K562 (cell line): ENCODE measurements around the gene DPH7. TPM values are rescaled to one million over a fixed set of nuclear protein-coding genes. Genes with fewer than 3 reads are reported as not detected.

Experiments used
- ATAC-seq: fragments of 200-7000 bp; cut with Tn5 transposase; 3 replicates; pipeline ENCODE4 v1.9.1; 2020; ENCODE audit warnings: moderate library complexity
- BruUV-seq: library from RNA; stranded (reverse); fragments of 400-500 nt; replicated peaks from 2 replicates; lab custom pipeline; 2021; lab: Mats Ljungman, UMichigan
- CTCF ChIA-PET: fragments of 300-600 bp; formaldehyde crosslinking; extraction: SDS; loops from one replicate; lab custom pipeline; 2021; ENCODE audit warnings: low intra/inter-chr PET ratio; lab: Yijun Ruan, JAX
- POLR2A ChIA-PET: fragments of 300-600, 350-650 bp; sonication (Branson Sonifier 250); formaldehyde crosslinking; extraction: SDS; loops from one replicate; lab custom pipeline; 2021; ENCODE audit warnings: antibody characterized with exemption, inconsistent platforms; lab: Yijun Ruan, JAX
- DNase-seq, 4 experiments: peaks; one replicate each; pipeline versions ENCODE4 v3.0.0 to v3.0.0-alpha.2; 2011 to 2018; ENCODE audit warnings: low spot score in 3 of 4, mixed read lengths in 3 of 4; ENCODE audit errors: extremely low read depth in 1 of 4
- FAIRE-seq: peaks from 2 replicates; lab custom pipeline; 2011; peaks lifted over from hg19 to GRCh38; lab: Jason Lieb, UNC
- H2AFZ ChIP-seq: 2 replicates; pipeline ENCODE4 v1.6.0; 2011; ENCODE audit warnings: low read depth, low read length, control low read depth, inconsistent platforms
- H3K27ac ChIP-seq: fragments of 200-600 bp; 3 replicates; pipeline ENCODE4 v1.8.0; 2011; ENCODE audit warnings: low read depth, mild to moderate bottlenecking, control low read depth, inconsistent platforms, low read length, moderate library complexity, mixed read lengths; ENCODE audit errors: extremely low read depth
- H3K27me3 ChIP-seq, 2 experiments: fragments of 300-600 bp in 1 of 2; 2 replicates in 1 of 2; 3 replicates in 1 of 2; pipeline versions ENCODE4 v1.6.0 to v1.8.0; 2011; ENCODE audit warnings: inconsistent platforms in 2 of 2, low read length in 2 of 2, mild to moderate bottlenecking in 1 of 2, mixed read lengths in 1 of 2, moderate library complexity in 1 of 2; ENCODE audit not compliant: control insufficient read depth in 2 of 2, insufficient read depth in 2 of 2
- H3K36me3 ChIP-seq: fragments of 300-600 bp; 3 replicates; pipeline ENCODE4 v1.8.0; 2011; ENCODE audit warnings: mild to moderate bottlenecking, low read length, inconsistent platforms; ENCODE audit not compliant: control insufficient read depth, insufficient read depth
- H3K4me1 ChIP-seq, 2 experiments: fragments of 200-600 bp in 1 of 2; replicated peaks in 1 of 2; 2 replicates in 1 of 2; 3 replicates in 1 of 2; pipeline versions ENCODE4 v1.5.1 to v1.8.0; 2011; ENCODE audit warnings: inconsistent platforms in 2 of 2, low read length in 2 of 2, mild to moderate bottlenecking in 1 of 2, mixed read lengths in 1 of 2, moderate library complexity in 1 of 2; ENCODE audit not compliant: control insufficient read depth in 2 of 2, insufficient read depth in 2 of 2
- H3K4me2 ChIP-seq: 2 replicates; pipeline ENCODE4 v1.6.1; 2011; ENCODE audit warnings: low read length, control low read depth, inconsistent platforms, mixed read lengths; ENCODE audit not compliant: insufficient read depth
- H3K4me3 ChIP-seq: fragments of 200-600 bp; sonication (generic), shearing (Covaris generic); 2 replicates; pipeline ENCODE4 v1.5.1; 2016; ENCODE audit warnings: control low read depth, inconsistent platforms
- H3K79me2 ChIP-seq: fragments of 200-600 bp; 3 replicates; pipeline ENCODE4 v1.8.0; 2011; ENCODE audit warnings: low read length, inconsistent platforms; ENCODE audit not compliant: control insufficient read depth, insufficient read depth
- H3K9ac ChIP-seq, 2 experiments: 2 replicates each; pipeline versions ENCODE4 v1.6.0 to v1.6.1; 2011; ENCODE audit warnings: low read depth in 2 of 2, low read length in 2 of 2, control low read depth in 1 of 2, inconsistent platforms in 1 of 2, mild to moderate bottlenecking in 1 of 2, mixed read lengths in 1 of 2; ENCODE audit not compliant: insufficient read depth in 1 of 2
- H3K9me1 ChIP-seq: one replicate; pipeline ENCODE4 v1.6.0; 2011; ENCODE audit warnings: inconsistent platforms, mild to moderate bottlenecking, low read length, moderate library complexity; ENCODE audit not compliant: control insufficient read depth, insufficient read depth
- H3K9me3 ChIP-seq: replicated peaks from 2 replicates; pipeline ENCODE4 v1.5.1; 2011; ENCODE audit warnings: low read depth, low read length, inconsistent platforms; ENCODE audit not compliant: control insufficient read depth, insufficient read depth
- H4K20me1 ChIP-seq: replicated peaks from 2 replicates; pipeline ENCODE4 v1.6.1; 2011; ENCODE audit warnings: low read length, inconsistent platforms, mixed read lengths; ENCODE audit not compliant: control insufficient read depth, insufficient read depth
- CBFA2T2 ChIP-seq: fragments of 450-650 bp; conservative IDR thresholded peaks from 2 replicates; pipeline ENCODE4 v1.6.1; 2017; ENCODE audit warnings: mild to moderate bottlenecking
- CHD2 ChIP-seq: IDR thresholded peaks from 2 replicates; pipeline ENCODE4 v1.6.1; 2011; ENCODE audit warnings: low read depth, low read length
- HNRNPUL1 ChIP-seq: fragments of 200-400 bp; formaldehyde crosslinking; IDR thresholded peaks from 2 replicates; pipeline ENCODE4 v1.6.1; 2017; ENCODE audit warnings: low read length
- IRF9 ChIP-seq: fragments of 450-650 bp; IDR thresholded peaks from 2 replicates; pipeline ENCODE4 v1.6.1; 2016; ENCODE audit warnings: missing biosample characterization, missing genetic modification characterization
- MYC ChIP-seq, 2 experiments: fragments of 250-450 bp in 1 of 2; sonication (Bioruptor Pico) in 1 of 2; IDR thresholded peaks; 2 replicates each; pipeline versions ENCODE4 v1.5.1 to v1.6.1; 2012 to 2021; ENCODE audit warnings: low read depth in 2 of 2, borderline replicate concordance in 1 of 2, improper control_type of control experiment in 1 of 2, low read length in 1 of 2, mild to moderate bottlenecking in 1 of 2, moderate library complexity in 1 of 2
- NR1H2 ChIP-seq: sonication (generic); formaldehyde crosslinking; IDR thresholded peaks from 2 replicates; pipeline ENCODE4 v1.4.0; 2020; ENCODE audit warnings: mild to moderate bottlenecking, missing genetic modification reagents
- NRF1 ChIP-seq, 2 experiments: fragments of 450-650 bp; IDR thresholded peaks in 1 of 2; conservative IDR thresholded peaks in 1 of 2; 2 replicates each; pipeline ENCODE4 v1.6.1; 2014; ENCODE audit warnings: mild to moderate bottlenecking in 2 of 2
- SP1 ChIP-seq: sonication (generic); formaldehyde crosslinking; IDR thresholded peaks from 2 replicates; pipeline ENCODE4 v1.8.1; 2022; ENCODE audit warnings: mild to moderate bottlenecking, missing genetic modification reagents
- ZBTB40 ChIP-seq, 2 experiments: fragments of 450-650 bp in 1 of 2; sonication (generic) in 1 of 2; formaldehyde crosslinking in 1 of 2; IDR thresholded peaks; 2 replicates each; pipeline versions ENCODE4 v1.7.1 to v1.9.0; 2016 to 2022; ENCODE audit warnings: inconsistent platforms in 1 of 2, mild to moderate bottlenecking in 1 of 2, missing genetic modification reagents in 1 of 2
- ZNF780A ChIP-seq: fragments of 250-450 bp; sonication (Bioruptor Pico); IDR thresholded peaks from 2 replicates; pipeline ENCODE4 v1.5.0; 2021; ENCODE audit warnings: mild to moderate bottlenecking
- WGBS: fragments of 100-300 bp; shearing (Covaris generic); methylation state at CpG from one replicate; pipeline ENCODE4 v1.1.6; 2016; ENCODE audit warnings: low coverage, mixed read lengths; ENCODE audit not compliant: insufficient coverage; ENCODE audit errors: missing lambda C conversion rate; 5-methylcytosine and 5-hydroxymethylcytosine counted together
- in situ Hi-C: fragments of 300-500 bp; cut with MboI; formaldehyde crosslinking; loops from 4 replicates; pipeline ENCODE4 v1.15.0; 2018; ENCODE audit warnings: inconsistent platforms, mixed read lengths
- intact Hi-C: fragments of 100-400 bp; cut with micrococcal nuclease; formaldehyde crosslinking; loops from 2 replicates; pipeline ENCODE4 v1.14.2; 2022
- polyA plus RNA-seq, 8 experiments: library from polyadenylated mRNA; depleted of rRNA in 4 of 8; stranded (reverse) in 5 of 8; unstranded in 3 of 8; fragments of >200 nt; fragmentation: Nextera tagmentation in 2 of 8; fragmentation: Illumina TruSeq in 1 of 8; extraction: Ambion mirVana in 2 of 8; extraction: Trizol in 1 of 8; gene quantifications; 2 replicates each; pipeline versions ENCODE4 v1.2.1 to v1.2.3, GENCODE V29; 2011 to 2014; ENCODE audit warnings: inconsistent platforms in 1 of 8, missing spikeins in 1 of 8
- total RNA-seq, 7 experiments: library from RNA; depleted of rRNA in 6 of 7; stranded (reverse); fragments of >200 nt in 6 of 7; fragmentation: Illumina TruSeq in 2 of 7; extraction: Trizol in 2 of 7; gene quantifications; 2 replicates each; pipeline versions ENCODE4 v1.2.1 to v1.2.3, GENCODE V29; 2011 to 2021; ENCODE audit warnings: low replicate concordance in 1 of 7

Gene DPH7
- total and polyA plus RNA-seq, 9 of the 15 experiments (the other 6 are each of a cell fraction or from before 2014, with no cell fraction given), result 13.9 to 68.6 (median 41.3) TPM

GRCh38 chr9:137619240-137620047 is 40.7 kb upstream of the DPH7 start:
- H2AFZ ChIP-seq, result peak overlapping the region; percentile 68
- intact Hi-C loops (loop anchor here (5.0 kb wide), 1 partner anchor 48 kb away; no protein-coding TSS in a partner anchor), in situ Hi-C loops (no loop called here)
- H4K20me1 ChIP-seq, result peaks cover 4% of the 10 kb centered on the region
- H3K79me2 ChIP-seq, result peaks cover 72% of the 10 kb centered on the region
- DNase-seq (peak in 2 of 4 experiments; percentile 52 to 58), ATAC-seq (peak; percentile 23), FAIRE-seq (peak; percentile 82)
- POLR2A ChIA-PET, result interaction anchor here (0.5 to 1.7 kb wide), 13 partner anchors 8 to 484 kb away, joined by 3 to 11 read pairs (median 4); partner anchors contain the start of genes ARRDC1 and ZMYND19
- no peaks in the 10 kb centered on the region for H3K27me3 ChIP-seq
- peak overlapping the region; percentile 93 for H3K4me2 ChIP-seq
- no peaks in the 10 kb centered on the region for H3K9me3 ChIP-seq
- peak overlapping the region; percentile 79 to 98 for H3K9ac ChIP-seq
- no peaks in the 10 kb centered on the region for H3K9me1 ChIP-seq
- peaks cover 55% of the 10 kb centered on the region for H3K36me3 ChIP-seq
- CTCF ChIA-PET, result no interaction called here
- BruUV-seq, result no TSS peak
- peak overlapping the region; percentile 68 for H3K4me3 ChIP-seq
- H3K4me1 ChIP-seq, result peaks cover 29 to 44% of the 10 kb centered on the region in 2 experiments
- 1% methylated on average over 36 of the region's 58 CpGs for WGBS
- H3K27ac ChIP-seq, result peak overlapping the region; percentile 69
- no peak for TF ChIP-seq HNRNPUL1
- TF ChIP-seq ZNF780A (CRISPR knock-in tag), result no peak
- no peak for TF ChIP-seq IRF9 (tag)
- 0 out of 4 replicates have a peak, but pooled peaks have one; percentile 10 to 18 for TF ChIP-seq NRF1 (conservative IDR thresholded peaks at IDR 0.05 in 1 of 2, IDR thresholded peaks at IDR 0.05 in 1 of 2)
- TF ChIP-seq SP1, result 0 out of 2 replicates have a peak, but pooled peaks have one; percentile 30
- no peak; the same call in 1 of the 2 replicates for TF ChIP-seq CHD2
- TF ChIP-seq MYC (IDR thresholded peaks at IDR 0.05; ENCODE audit: low read depth, low read length), result 0 out of 2 replicates have a peak, but pooled peaks have one; percentile 35
- TF ChIP-seq MYC (CRISPR knock-in tag; IDR thresholded peaks at IDR 0.05; ENCODE audit: borderline replicate concordance, low read depth), result no peak
- no peak for TF ChIP-seq CBFA2T2
- TF ChIP-seq NR1H2 (CRISPR knock-in tag), result 0 out of 2 replicates have a peak, but pooled peaks have one; percentile 38
- TF ChIP-seq ZBTB40 (IDR thresholded peaks at IDR 0.05), result 0 out of 2 replicates have a peak, but pooled peaks have one; percentile 19
- TF ChIP-seq ZBTB40 (CRISPR knock-in tag; IDR thresholded peaks at IDR 0.05), result no peak
